HepG2 (cell line): ENCODE data around the gene SBK2. TPM values are rescaled to one million over a fixed set of nuclear protein-coding genes. Genes with fewer than 3 reads are reported as not detected.
A peak's percentile ranks its signal among the peaks of the same experiment; 100 is the strongest.

Experiments used
- ARNT2 ChIP-seq: sonication (generic); formaldehyde crosslinking; IDR thresholded peaks from 2 replicates; pipeline ENCODE4 v1.8.0; 2022; ENCODE audit warnings: mild to moderate bottlenecking, low read depth, missing genetic modification reagents, moderate library complexity
- CBX1 ChIP-seq: IDR thresholded peaks from one replicate; pipeline ENCODE4 v1.6.1; 2016; ENCODE audit warnings: antibody characterized with exemption, low read depth
- CHD2 ChIP-seq: IDR thresholded peaks from 2 replicates; pipeline ENCODE4 v1.6.1; 2011; ENCODE audit warnings: low read depth, low read length, improper control_type of control experiment
- DNMT1 ChIP-seq: sonication (generic); formaldehyde crosslinking; IDR thresholded peaks from 2 replicates; pipeline ENCODE4 v1.5.1; 2020; ENCODE audit warnings: mild to moderate bottlenecking, missing genetic modification reagents
- DNMT3B ChIP-seq: conservative IDR thresholded peaks from 2 replicates; pipeline ENCODE4 v1.6.1; 2016; ENCODE audit warnings: missing biosample characterization, control low read depth
- GABPB1 ChIP-seq: IDR thresholded peaks from 2 replicates; pipeline ENCODE4 v1.6.1; 2016; ENCODE audit warnings: mild to moderate bottlenecking, missing genetic modification reagents, moderate library complexity, missing compliant biosample characterization
- HHEX ChIP-seq: IDR thresholded peaks from 2 replicates; pipeline ENCODE4 v1.6.1; 2016; ENCODE audit warnings: control low read depth
- KLF11 ChIP-seq: IDR thresholded peaks from 2 replicates; pipeline ENCODE4 v1.6.1; 2016; ENCODE audit warnings: missing compliant biosample characterization
- MXD4 ChIP-seq: IDR thresholded peaks from 2 replicates; pipeline ENCODE4 v1.6.1; 2016; ENCODE audit warnings: mild to moderate bottlenecking, missing biosample characterization, missing genetic modification reagents
- NFE2L2 ChIP-seq: fragments of 150-350 bp; IDR thresholded peaks from 2 replicates; pipeline ENCODE4 v1.6.1; 2014; ENCODE audit warnings: low read length
- NR2F6 ChIP-seq, 2 experiments: IDR thresholded peaks; 2 replicates each; pipeline ENCODE4 v1.6.1; 2016; ENCODE audit warnings: antibody characterized with exemption in 1 of 2, mild to moderate bottlenecking in 1 of 2
- PCBP2 ChIP-seq: fragments of 200-400 bp; formaldehyde crosslinking; optimal IDR thresholded peaks from 2 replicates; pipeline ENCODE3; 2018; ENCODE audit warnings: low read length, low read depth; ENCODE audit not compliant: poor library complexity, severe bottlenecking
- TRIM24 ChIP-seq: sonication (generic); formaldehyde crosslinking; IDR thresholded peaks from 2 replicates; pipeline ENCODE4 v1.8.0; 2022; ENCODE audit warnings: mild to moderate bottlenecking, missing genetic modification reagents
- ZFY ChIP-seq: sonication (generic); formaldehyde crosslinking; IDR thresholded peaks from 2 replicates; pipeline ENCODE4 v1.4.0; 2020; ENCODE audit warnings: missing genetic modification reagents
- ZKSCAN8 ChIP-seq: IDR thresholded peaks from 2 replicates; pipeline ENCODE4 v1.6.1; 2016; ENCODE audit warnings: borderline replicate concordance, missing genetic modification reagents, missing compliant biosample characterization
- ZNF12 ChIP-seq: sonication (generic); formaldehyde crosslinking; IDR thresholded peaks from 2 replicates; pipeline ENCODE4 v1.5.0; 2020; ENCODE audit warnings: missing genetic modification reagents
- ZNF468 ChIP-seq: sonication (generic); formaldehyde crosslinking; IDR thresholded peaks from 2 replicates; pipeline ENCODE4 v1.8.0; 2022; ENCODE audit warnings: mild to moderate bottlenecking, moderate library complexity, missing genetic modification reagents
- ZNF543 ChIP-seq: sonication (generic); formaldehyde crosslinking; IDR thresholded peaks from 2 replicates; pipeline ENCODE4 v1.4.0; 2020; ENCODE audit warnings: mild to moderate bottlenecking, missing genetic modification reagents
- ZNF552 ChIP-seq: sonication (generic); formaldehyde crosslinking; IDR thresholded peaks from 2 replicates; pipeline ENCODE4 v1.9.0; 2022; ENCODE audit warnings: missing genetic modification reagents, mild to moderate bottlenecking, borderline replicate concordance
- ZNF557 ChIP-seq: sonication (generic); formaldehyde crosslinking; IDR thresholded peaks from 2 replicates; pipeline ENCODE4 v1.4.0; 2020; ENCODE audit warnings: missing genetic modification reagents
- ZNF703 ChIP-seq: sonication (generic); formaldehyde crosslinking; IDR thresholded peaks from 2 replicates; pipeline ENCODE4 v1.5.1; 2020; ENCODE audit warnings: missing genetic modification reagents, mild to moderate bottlenecking, moderate library complexity, borderline replicate concordance
- ZNF781 ChIP-seq: sonication (generic); formaldehyde crosslinking; IDR thresholded peaks from 2 replicates; pipeline ENCODE4 v1.5.1; 2020; ENCODE audit warnings: borderline replicate concordance, mild to moderate bottlenecking, missing genetic modification reagents; ENCODE audit errors: not compliant biosample characterization
- ZSCAN30 ChIP-seq: sonication (generic); formaldehyde crosslinking; IDR thresholded peaks from 2 replicates; pipeline ENCODE4 v1.5.0; 2020; ENCODE audit warnings: mild to moderate bottlenecking, missing genetic modification reagents
- ZZZ3 ChIP-seq: sonication (generic); formaldehyde crosslinking; IDR thresholded peaks from 2 replicates; pipeline ENCODE4 v1.4.0; 2020; ENCODE audit warnings: missing genetic modification reagents, mild to moderate bottlenecking, borderline replicate concordance
- polyA plus RNA-seq, 8 experiments: library from polyadenylated mRNA; depleted of rRNA in 3 of 8; stranded (reverse) in 7 of 8; unstranded in 1 of 8; fragments of >200 nt; fragmentation: Illumina TruSeq in 4 of 8; extraction: Trizol in 4 of 8; gene quantifications; 2 replicates each; pipeline versions ENCODE4 v1.2.1 to v1.2.3, GENCODE V29; 2011 to 2016; ENCODE audit warnings: low read depth in 4 of 8, missing spikeins in 1 of 8, mixed read lengths in 1 of 8; ENCODE audit not compliant: insufficient read depth in 1 of 8
- total RNA-seq, 5 experiments: library from RNA; depleted of rRNA; stranded (reverse); fragments of >200 nt; fragmentation: Illumina TruSeq; extraction: Trizol; gene quantifications; 2 replicates each; pipeline ENCODE4 v1.2.3, GENCODE V29; 2016; ENCODE audit warnings: low read depth in 1 of 5
- TF ChIP-seq, protein P1 (sequence below): sonication (generic); formaldehyde crosslinking; conservative IDR thresholded peaks from 2 replicates; pipeline ENCODE4 v1.4.0; 2020; ENCODE audit warnings: missing genetic modification reagents
- TF ChIP-seq, protein P2 (sequence below): IDR thresholded peaks from 2 replicates; pipeline ENCODE4 v1.6.1; 2012; ENCODE audit warnings: low read depth, low read length, improper control_type of control experiment
- TF ChIP-seq, protein P3 (sequence below): sonication (generic); formaldehyde crosslinking; IDR thresholded peaks from 2 replicates; pipeline ENCODE4 v1.5.0; 2020; ENCODE audit warnings: missing genetic modification reagents, mild to moderate bottlenecking, borderline replicate concordance

SBK2 gene
- total and polyA plus RNA-seq, 2 of the 13 experiments (the other 11 are each of a cell fraction or from before 2014, with no cell fraction given): 0.24 TPM; not detected in 1

DNA sequence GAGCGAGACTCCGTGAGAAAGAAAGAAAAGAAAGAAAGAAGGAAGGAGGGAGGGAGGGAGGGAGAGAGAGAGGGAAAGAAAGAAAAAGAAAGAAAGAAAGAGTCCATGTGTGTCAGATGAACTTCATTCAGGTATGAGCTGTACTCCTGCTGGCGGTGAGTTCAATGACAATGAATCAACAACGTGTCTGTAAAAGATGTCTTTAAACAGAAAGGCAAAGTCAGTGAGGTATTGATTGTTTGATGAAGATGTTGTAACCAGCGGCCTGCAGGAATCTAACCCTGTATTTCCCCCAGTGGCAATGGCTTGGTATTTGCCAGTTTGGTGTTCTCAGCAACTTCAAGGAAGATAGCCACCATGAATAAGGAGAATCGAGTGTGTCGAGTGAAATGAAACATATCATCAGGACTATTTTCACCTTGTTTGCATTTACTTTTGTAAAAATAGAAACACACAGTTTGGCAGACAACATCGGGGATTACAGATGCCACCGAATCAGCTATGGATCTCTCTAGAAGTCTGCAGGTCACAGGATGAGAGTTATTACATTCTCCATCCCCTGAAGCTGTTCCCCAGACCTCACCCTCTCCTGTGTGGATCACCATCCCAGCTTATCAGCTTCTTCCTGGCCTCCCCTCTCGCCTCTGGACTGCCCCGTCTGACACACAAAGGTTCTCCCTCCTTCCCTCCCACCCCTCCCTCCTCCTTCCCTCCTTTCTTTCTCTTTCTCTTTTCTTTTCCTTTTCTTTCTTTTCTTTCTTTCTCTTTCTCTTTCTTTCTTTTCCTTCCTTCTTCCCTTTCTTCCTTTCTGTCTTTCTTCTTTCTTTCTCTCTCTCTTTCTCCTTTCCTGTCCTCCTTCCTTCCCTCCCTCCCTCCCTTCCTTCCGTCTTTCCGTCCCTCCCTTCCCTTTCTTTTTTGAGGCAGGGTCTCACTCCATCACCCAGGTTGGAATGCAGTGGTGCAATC lies 16.6 kb upstream of the SBK2 start (continued):
- TF ChIP-seq, protein P1, sequence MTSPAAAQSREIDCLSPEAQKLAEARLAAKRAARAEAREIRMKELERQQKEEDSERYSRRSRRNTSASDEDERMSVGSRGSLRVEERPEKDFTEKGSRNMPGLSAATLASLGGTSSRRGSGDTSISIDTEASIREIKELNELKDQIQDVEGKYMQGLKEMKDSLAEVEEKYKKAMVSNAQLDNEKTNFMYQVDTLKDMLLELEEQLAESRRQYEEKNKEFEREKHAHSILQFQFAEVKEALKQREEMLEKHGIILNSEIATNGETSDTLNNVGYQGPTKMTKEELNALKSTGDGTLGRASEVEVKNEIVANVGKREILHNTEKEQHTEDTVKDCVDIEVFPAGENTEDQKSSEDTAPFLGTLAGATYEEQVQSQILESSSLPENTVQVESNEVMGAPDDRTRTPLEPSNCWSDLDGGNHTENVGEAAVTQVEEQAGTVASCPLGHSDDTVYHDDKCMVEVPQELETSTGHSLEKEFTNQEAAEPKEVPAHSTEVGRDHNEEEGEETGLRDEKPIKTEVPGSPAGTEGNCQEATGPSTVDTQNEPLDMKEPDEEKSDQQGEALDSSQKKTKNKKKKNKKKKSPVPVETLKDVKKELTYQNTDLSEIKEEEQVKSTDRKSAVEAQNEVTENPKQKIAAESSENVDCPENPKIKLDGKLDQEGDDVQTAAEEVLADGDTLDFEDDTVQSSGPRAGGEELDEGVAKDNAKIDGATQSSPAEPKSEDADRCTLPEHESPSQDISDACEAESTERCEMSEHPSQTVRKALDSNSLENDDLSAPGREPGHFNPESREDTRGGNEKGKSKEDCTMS (CRISPR knock-in tag): no peak
- TF ChIP-seq ZNF781 (CRISPR knock-in tag) (no peak), HHEX (CRISPR knock-in tag) (no peak), DNMT3B (CRISPR knock-in tag) (no peak), PCBP2 (no peak), CBX1 (no peak), NR2F6 (IDR thresholded peaks at IDR 0.05) (no peak), NR2F6 (CRISPR knock-in tag; IDR thresholded peaks at IDR 0.05) (peak; percentile 61; the same call in 1 of the 2 replicates), NFE2L2 (no peak), CHD2 (no peak), ZFY (CRISPR knock-in tag) (peak; percentile 51; the same call in 1 of the 2 replicates), ARNT2 (CRISPR knock-in tag) (0 out of 2 replicates have a peak, but pooled peaks have one; percentile 21), ZNF12 (peak; percentile 40; the same call in 1 of the 2 replicates), ZNF552 (no peak), ZNF543 (CRISPR knock-in tag) (no peak), ZSCAN30 (CRISPR knock-in tag) (no peak), DNMT1 (no peak), GABPB1 (CRISPR knock-in tag) (no peak), TRIM24 (CRISPR knock-in tag) (no peak), ZKSCAN8 (no peak), KLF11 (0 out of 2 replicates have a peak, but pooled peaks have one; percentile 8), ZNF703 (CRISPR knock-in tag) (no peak), MXD4 (CRISPR knock-in tag) (no peak), ZZZ3 (CRISPR knock-in tag) (no peak), ZNF557 (no peak), ZNF468 (CRISPR knock-in tag) (no peak)
- TF ChIP-seq, protein P2, sequence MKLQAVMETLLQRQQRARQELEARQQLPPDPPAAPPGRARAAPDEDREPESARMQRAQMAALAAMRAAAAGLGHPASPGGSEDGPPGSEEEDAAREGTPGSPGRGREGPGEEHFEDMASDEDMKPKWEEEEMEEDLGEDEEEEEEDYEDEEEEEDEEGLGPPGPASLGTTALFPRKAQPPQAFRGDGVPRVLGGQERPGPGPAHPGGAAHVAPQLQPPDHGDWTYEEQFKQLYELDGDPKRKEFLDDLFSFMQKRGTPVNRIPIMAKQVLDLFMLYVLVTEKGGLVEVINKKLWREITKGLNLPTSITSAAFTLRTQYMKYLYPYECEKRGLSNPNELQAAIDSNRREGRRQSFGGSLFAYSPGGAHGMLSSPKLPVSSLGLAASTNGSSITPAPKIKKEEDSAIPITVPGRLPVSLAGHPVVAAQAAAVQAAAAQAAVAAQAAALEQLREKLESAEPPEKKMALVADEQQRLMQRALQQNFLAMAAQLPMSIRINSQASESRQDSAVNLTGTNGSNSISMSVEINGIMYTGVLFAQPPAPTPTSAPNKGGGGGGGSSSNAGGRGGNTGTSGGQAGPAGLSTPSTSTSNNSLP: peak; percentile 75
- TF ChIP-seq, protein P3, sequence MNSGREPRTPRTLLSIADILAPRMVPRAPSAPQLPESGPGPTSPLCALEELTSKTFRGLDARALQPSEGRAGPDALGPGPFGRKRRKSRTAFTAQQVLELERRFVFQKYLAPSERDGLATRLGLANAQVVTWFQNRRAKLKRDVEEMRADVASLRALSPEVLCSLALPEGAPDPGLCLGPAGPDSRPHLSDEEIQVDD (CRISPR knock-in tag): no peak
